Activated naive CD4-positive, alpha-beta T cell treated with anti-CD3 and anti-CD28 coated beads, Interleukin-2, amount 50 U/mL, for 72 hours (primary cell): Measurements from ENCODE around the gene GALNT13. TPM values are rescaled to one million over a fixed set of nuclear protein-coding genes. Genes with fewer than 3 reads are reported as not detected.

Experiments used
- ATAC-seq, 2 donors: fragments of 150-1000 bp; cut with Tn5 transposase; 2 replicates each; pipeline ENCODE4 v1.10.0; 2021; ENCODE audit warnings: mild to moderate bottlenecking in 2 of 2, moderate library complexity in 2 of 2
- DNase-seq, 2 donors: peaks; one replicate each; pipeline ENCODE4 v3.0.0; 2021 to 2022; ENCODE audit warnings: low spot score in 2 of 2
- H3K27ac Mint-ChIP-seq, 2 donors: one replicate each; pipeline ENCODE4 v1.8.0; 2022; ENCODE audit warnings: mild to moderate bottlenecking in 2 of 2, mixed read lengths in 2 of 2
- H3K36me3 Mint-ChIP-seq, 2 donors: one replicate each; pipeline ENCODE4 v1.8.0; 2022; ENCODE audit warnings: mixed read lengths in 2 of 2
- H3K9me3 Mint-ChIP-seq, 2 donors: one replicate each; pipeline ENCODE4 v1.8.0; 2022; ENCODE audit warnings: mixed read lengths in 2 of 2
- total RNA-seq, 2 donors: library from RNA; stranded (reverse); gene quantifications; one replicate each; pipeline ENCODE4 v1.2.3, GENCODE V29; 2022

GALNT13 gene
- total RNA-seq, 2 donors from 2014 or later, result 0.14 TPM; not detected in 1

- no peak for ATAC-seq
- DNase-seq, result no peak
- no peak overlapping the region for H3K27ac Mint-ChIP-seq
- peaks cover 0 to 7% of the 10 kb centered on the region in 2 donors for H3K36me3 Mint-ChIP-seq
- H3K9me3 Mint-ChIP-seq, result peaks cover 23 to 30% of the 10 kb centered on the region in 2 donors
Observed at GRCh38 chr2:153912798-153913396, 41.2 kb downstream of the GALNT13 start.

GRCh38 chr2:153917570-153917969, 45.8 kb downstream of the GALNT13 start:
- no peak for DNase-seq
- H3K36me3 Mint-ChIP-seq, result no peaks in the 10 kb centered on the region
- ATAC-seq, result no peak
- peaks cover 3 to 8% of the 10 kb centered on the region in 2 donors for H3K9me3 Mint-ChIP-seq
- H3K27ac Mint-ChIP-seq, result no peak overlapping the region

GRCh38 chr2:153935511-153935910, 63.8 kb downstream of the GALNT13 start:
- no peak overlapping the region for H3K27ac Mint-ChIP-seq
- ATAC-seq, result no peak

GRCh38 chr2:153939124-153939796, 67.5 kb downstream of the GALNT13 start:
- no peaks in the 10 kb centered on the region for H3K36me3 Mint-ChIP-seq
- no peak for DNase-seq
- peaks cover 8 to 17% of the 10 kb centered on the region in 2 donors for H3K9me3 Mint-ChIP-seq
- no peak for ATAC-seq
- no peak overlapping the region for H3K27ac Mint-ChIP-seq

More at GRCh38 chr2:153935511-153935910, 63.8 kb downstream of the GALNT13 start:
- no peak for DNase-seq
- Mint-ChIP-seq H3K36me3 (no peaks in the 10 kb centered on the region), H3K9me3 (peaks cover 29 to 34% of the 10 kb centered on the region in 2 donors)

- Mint-ChIP-seq H3K9me3 (peaks cover 8 to 15% of the 10 kb centered on the region in 2 donors), H3K36me3 (no peaks in the 10 kb centered on the region), H3K27ac (no peak overlapping the region)
- DNase-seq, result no peak
- ATAC-seq, result no peak
Observed at GRCh38 chr2:153940511-153940910, 68.8 kb downstream of the GALNT13 start.

- Mint-ChIP-seq H3K9me3 (peaks cover 3 to 6% of the 10 kb centered on the region in 2 donors), H3K36me3 (no peaks in the 10 kb centered on the region), H3K27ac (no peak overlapping the region)
- DNase-seq (no peak), ATAC-seq (no peak)
Observed at GRCh38 chr2:153944800-153945199, 73.1 kb downstream of the GALNT13 start.

GRCh38 chr2:153946036-153946435, 74.3 kb downstream of the GALNT13 start:
- Mint-ChIP-seq H3K36me3 (no peaks in the 10 kb centered on the region), H3K27ac (no peak overlapping the region), H3K9me3 (peaks cover 3 to 6% of the 10 kb centered on the region in 2 donors)
- no peak for DNase-seq
- ATAC-seq, result no peak

- H3K27ac Mint-ChIP-seq, result no peak overlapping the region
- no peak for ATAC-seq
- no peak for DNase-seq
- H3K36me3 Mint-ChIP-seq, result no peaks in the 10 kb centered on the region
- peaks cover 3 to 4% of the 10 kb centered on the region in 2 donors for H3K9me3 Mint-ChIP-seq
Observed at GRCh38 chr2:153953761-153954160, 82.0 kb downstream of the GALNT13 start.

GRCh38 chr2:153963256-153963655, 91.5 kb downstream of the GALNT13 start:
- Mint-ChIP-seq H3K27ac (no peak overlapping the region), H3K36me3 (peaks cover 0 to 4% of the 10 kb centered on the region in 2 donors), H3K9me3 (peaks cover 11 to 25% of the 10 kb centered on the region in 2 donors)
- DNase-seq (no peak), ATAC-seq (no peak)

- H3K36me3 Mint-ChIP-seq, result peaks cover 0 to 4% of the 10 kb centered on the region in 2 donors
- DNase-seq (no peak), ATAC-seq (no peak)
- no peak overlapping the region for H3K27ac Mint-ChIP-seq
- H3K9me3 Mint-ChIP-seq, result peaks cover 10 to 25% of the 10 kb centered on the region in 2 donors
Observed at GRCh38 chr2:153967248-153967973, 95.7 kb downstream of the GALNT13 start.

GRCh38 chr2:153971250-153971649, 99.5 kb downstream of the GALNT13 start:
- Mint-ChIP-seq H3K9me3 (peaks cover 10 to 25% of the 10 kb centered on the region in 2 donors), H3K27ac (no peak overlapping the region), H3K36me3 (peaks cover 0 to 4% of the 10 kb centered on the region in 2 donors)
- ATAC-seq (no peak), DNase-seq (no peak)

GRCh38 chr2:153971855-153972254, 100.1 kb downstream of the GALNT13 start:
- no peak for DNase-seq
- no peak overlapping the region for H3K27ac Mint-ChIP-seq
- H3K9me3 Mint-ChIP-seq, result peaks cover 7 to 25% of the 10 kb centered on the region in 2 donors
- ATAC-seq, result no peak
- peaks cover 0 to 4% of the 10 kb centered on the region in 2 donors for H3K36me3 Mint-ChIP-seq

- H3K9me3 Mint-ChIP-seq, result peaks cover 7 to 26% of the 10 kb centered on the region in 2 donors
- DNase-seq, result no peak
- no peak overlapping the region for H3K27ac Mint-ChIP-seq
- H3K36me3 Mint-ChIP-seq, result peaks cover 0 to 2% of the 10 kb centered on the region in 2 donors
- no peak for ATAC-seq
Observed at GRCh38 chr2:153972412-153972811, 100.7 kb downstream of the GALNT13 start.

- ATAC-seq (no peak), DNase-seq (no peak)
- H3K27ac Mint-ChIP-seq, result no peak overlapping the region
- no peaks in the 10 kb centered on the region for H3K36me3 Mint-ChIP-seq
- H3K9me3 Mint-ChIP-seq, result peaks cover 10 to 23% of the 10 kb centered on the region in 2 donors
Observed at GRCh38 chr2:153986488-153987229, 114.9 kb downstream of the GALNT13 start.

GRCh38 chr2:153990771-153991170, 119.0 kb downstream of the GALNT13 start:
- DNase-seq, result no peak
- no peaks in the 10 kb centered on the region for H3K36me3 Mint-ChIP-seq
- no peak overlapping the region for H3K27ac Mint-ChIP-seq
- peaks cover 11 to 28% of the 10 kb centered on the region in 2 donors for H3K9me3 Mint-ChIP-seq
- no peak for ATAC-seq

- Mint-ChIP-seq H3K9me3 (peaks cover 25 to 32% of the 10 kb centered on the region in 2 donors), H3K36me3 (peaks cover 0 to 10% of the 10 kb centered on the region in 2 donors), H3K27ac (no peak overlapping the region)
- ATAC-seq (no peak), DNase-seq (no peak)
Observed at GRCh38 chr2:154013514-154013913, 141.8 kb downstream of the GALNT13 start.
